ENCODE results near the gene PRLR.

PRLR gene

DNA sequence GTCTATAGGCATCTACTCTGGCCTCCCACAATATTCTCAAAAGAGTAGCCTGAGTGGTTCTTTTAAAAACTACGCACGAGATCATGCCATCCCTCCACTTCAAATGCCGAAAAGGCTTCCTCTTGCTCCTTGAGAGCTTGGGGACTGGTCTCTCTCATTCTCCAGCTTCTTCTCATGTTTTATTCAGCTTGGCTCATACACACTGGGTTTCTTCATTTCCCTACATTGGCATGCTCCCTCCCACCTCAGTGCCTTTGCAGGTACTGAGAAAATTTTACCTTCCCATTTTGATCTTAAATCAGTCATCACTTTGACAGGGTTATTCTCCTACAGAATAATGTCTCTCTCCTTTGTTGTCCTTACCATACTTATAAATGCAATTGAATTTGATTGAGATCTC lies 20.4 kb downstream of the PRLR start:
- H3K9ac ChIP-seq (ENCODE audit: insufficient read length): no peak overlapping the region
- no peak overlapping the region for H3K27ac ChIP-seq
- no peak for DNase-seq (ENCODE audit: low read depth, low spot score)
- H3K9me3 ChIP-seq (ENCODE audit: low read depth, low read length): no peaks in the 10 kb centered on the region
- TF ChIP-seq EZH2 (IDR thresholded peaks at IDR 0.05) (no peak), FOXP2 (optimal IDR thresholded peaks at IDR 0.05; ENCODE audit: control extremely low read depth, extremely low read length, insufficient read depth) (no peak), POLR2AphosphoS5 (IDR thresholded peaks at IDR 0.05; ENCODE audit: borderline replicate concordance, low read depth, low read length) (no peak)
- H3K36me3 ChIP-seq (ENCODE audit: insufficient read depth, low read length): no peaks in the 10 kb centered on the region
- no peak overlapping the region for H3K4me3 ChIP-seq

DNA sequence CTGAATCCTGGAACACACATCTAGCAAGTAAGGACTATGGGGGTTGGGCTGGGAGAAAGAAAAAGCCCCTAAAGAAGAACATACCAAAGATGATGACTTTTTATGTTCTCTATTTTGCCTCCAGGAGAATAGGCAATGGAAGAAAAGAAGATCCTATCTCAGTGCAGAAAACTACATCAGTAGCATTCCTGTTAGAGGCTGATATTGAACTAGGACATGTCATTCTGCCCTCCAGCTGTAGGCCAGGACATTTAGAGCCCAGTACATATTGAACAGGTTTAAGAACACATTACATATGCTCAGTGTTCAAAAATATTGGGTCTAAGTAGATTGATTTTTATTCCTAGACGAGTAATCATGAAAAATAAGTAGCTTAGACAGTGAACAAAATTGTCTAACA lies 24.7 kb downstream of the PRLR start:
- Histone ChIP-seq H3K9ac (ENCODE audit: insufficient read length) (no peak overlapping the region), H3K4me3 (no peak overlapping the region), H3K36me3 (ENCODE audit: insufficient read depth, low read length) (no peaks in the 10 kb centered on the region), H3K27ac (no peak overlapping the region), H3K9me3 (ENCODE audit: low read depth, low read length) (no peaks in the 10 kb centered on the region)
- no peak for DNase-seq (ENCODE audit: low read depth, low spot score)
- TF ChIP-seq POLR2AphosphoS5 (IDR thresholded peaks at IDR 0.05; ENCODE audit: borderline replicate concordance, low read depth, low read length) (no peak), EZH2 (IDR thresholded peaks at IDR 0.05) (no peak), FOXP2 (optimal IDR thresholded peaks at IDR 0.05; ENCODE audit: control extremely low read depth, extremely low read length, insufficient read depth) (no peak)

DNA sequence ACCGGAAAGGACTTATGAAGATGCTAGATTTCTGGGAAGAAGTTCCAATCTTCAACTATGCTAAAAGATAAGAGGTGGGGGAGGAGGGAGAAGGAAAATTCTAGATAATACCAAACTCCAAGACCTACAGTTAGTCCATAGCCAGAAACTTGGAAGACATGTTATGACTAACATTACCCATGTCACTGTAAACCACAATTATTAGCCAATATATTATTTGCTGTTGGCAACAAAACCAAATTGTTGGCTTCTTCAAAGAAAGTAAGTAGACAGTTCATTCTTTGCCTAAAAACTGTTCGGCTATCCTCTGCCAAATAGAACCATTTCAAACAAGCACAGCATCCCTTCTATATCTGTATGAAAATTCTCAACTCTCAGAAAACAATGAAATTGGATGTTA lies 25.1 kb downstream of the PRLR start:
- Histone ChIP-seq H3K36me3 (ENCODE audit: insufficient read depth, low read length) (no peaks in the 10 kb centered on the region), H3K4me3 (no peak overlapping the region), H3K27ac (no peak overlapping the region), H3K9me3 (ENCODE audit: low read depth, low read length) (no peaks in the 10 kb centered on the region), H3K9ac (ENCODE audit: insufficient read length) (no peak overlapping the region)
- TF ChIP-seq EZH2 (IDR thresholded peaks at IDR 0.05) (no peak), FOXP2 (optimal IDR thresholded peaks at IDR 0.05; ENCODE audit: control extremely low read depth, extremely low read length, insufficient read depth) (no peak), POLR2AphosphoS5 (IDR thresholded peaks at IDR 0.05; ENCODE audit: borderline replicate concordance, low read depth, low read length) (no peak)
- DNase-seq (ENCODE audit: low read depth, low spot score): no peak

GRCh38 chr5:35203403-35203802 lies 26.9 kb downstream of the PRLR start:
- TF ChIP-seq FOXP2 (optimal IDR thresholded peaks at IDR 0.05; ENCODE audit: control extremely low read depth, extremely low read length, insufficient read depth) (no peak), EZH2 (IDR thresholded peaks at IDR 0.05) (no peak), POLR2AphosphoS5 (IDR thresholded peaks at IDR 0.05; ENCODE audit: borderline replicate concordance, low read depth, low read length) (no peak)
- no peak overlapping the region for H3K4me3 ChIP-seq
- DNase-seq (ENCODE audit: low read depth, low spot score): no peak
- no peaks in the 10 kb centered on the region for H3K9me3 ChIP-seq (ENCODE audit: low read depth, low read length)
- H3K9ac ChIP-seq (ENCODE audit: insufficient read length): no peak overlapping the region
- no peaks in the 10 kb centered on the region for H3K36me3 ChIP-seq (ENCODE audit: insufficient read depth, low read length)
- no peak overlapping the region for H3K27ac ChIP-seq

DNA sequence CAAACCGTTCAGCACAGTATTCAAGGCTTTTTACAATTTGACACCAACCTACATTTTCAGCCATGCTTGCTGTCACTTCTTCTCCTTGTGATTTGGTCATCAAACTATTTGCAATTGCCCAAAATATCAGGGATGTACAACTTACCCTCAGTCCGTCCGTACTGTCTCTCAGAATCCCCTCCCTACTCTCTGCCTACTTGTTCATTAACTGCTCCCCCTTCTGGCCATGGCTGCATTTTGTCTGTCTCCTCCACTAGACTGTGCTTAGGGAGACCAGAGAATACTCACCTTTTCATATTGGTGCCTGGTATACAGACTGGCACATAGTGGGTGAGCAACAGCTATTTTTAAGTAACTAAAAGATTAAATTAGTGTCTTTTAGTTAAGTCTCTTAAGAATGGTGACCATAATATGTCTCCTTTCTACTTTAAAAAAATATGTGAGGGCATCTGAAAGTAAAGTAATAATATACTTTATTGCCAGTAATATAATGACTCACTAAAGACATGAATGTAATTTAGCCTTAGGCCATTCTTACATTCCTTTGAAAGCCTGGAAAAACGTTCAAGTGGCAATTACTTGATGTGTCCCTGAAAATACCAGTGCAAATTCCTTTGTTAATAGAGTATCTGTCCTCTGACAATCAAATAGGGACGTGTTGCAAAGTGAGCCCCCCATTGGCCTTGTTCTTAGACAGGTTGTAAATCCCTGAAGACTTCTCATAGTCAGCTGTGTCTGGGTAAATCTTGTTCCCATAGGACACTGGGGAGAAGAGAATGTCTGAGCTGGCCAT lies 27.8 kb downstream of the PRLR start:
- no peaks in the 10 kb centered on the region for H3K36me3 ChIP-seq (ENCODE audit: insufficient read depth, low read length)
- H3K9me3 ChIP-seq (ENCODE audit: low read depth, low read length): no peaks in the 10 kb centered on the region
- DNase-seq (ENCODE audit: low read depth, low spot score): peak; percentile 12
- H3K4me3 ChIP-seq: no peak overlapping the region
- H3K9ac ChIP-seq (ENCODE audit: insufficient read length): no peak overlapping the region
- TF ChIP-seq FOXP2 (optimal IDR thresholded peaks at IDR 0.05; ENCODE audit: control extremely low read depth, extremely low read length, insufficient read depth): no peak
- TF ChIP-seq POLR2AphosphoS5 (IDR thresholded peaks at IDR 0.05; ENCODE audit: borderline replicate concordance, low read depth, low read length): no peak
- TF ChIP-seq EZH2 (IDR thresholded peaks at IDR 0.05): no peak
- no peak overlapping the region for H3K27ac ChIP-seq

GRCh38 chr5:35201291-35201690 lies 29.0 kb downstream of the PRLR start:
- TF ChIP-seq FOXP2 (optimal IDR thresholded peaks at IDR 0.05; ENCODE audit: control extremely low read depth, extremely low read length, insufficient read depth): no peak
- TF ChIP-seq POLR2AphosphoS5 (IDR thresholded peaks at IDR 0.05; ENCODE audit: borderline replicate concordance, low read depth, low read length): no peak
- no peak for TF ChIP-seq EZH2 (IDR thresholded peaks at IDR 0.05)
- Histone ChIP-seq H3K36me3 (ENCODE audit: insufficient read depth, low read length) (no peaks in the 10 kb centered on the region), H3K27ac (no peak overlapping the region), H3K4me3 (no peak overlapping the region), H3K9ac (ENCODE audit: insufficient read length) (no peak overlapping the region), H3K9me3 (ENCODE audit: low read depth, low read length) (no peaks in the 10 kb centered on the region)
- no peak for DNase-seq (ENCODE audit: low read depth, low spot score)

GRCh38 chr5:35199886-35200285 lies 30.4 kb downstream of the PRLR start:
- no peak overlapping the region for H3K4me3 ChIP-seq
- H3K36me3 ChIP-seq (ENCODE audit: insufficient read depth, low read length): no peaks in the 10 kb centered on the region
- H3K9me3 ChIP-seq (ENCODE audit: low read depth, low read length): no peaks in the 10 kb centered on the region
- no peak for DNase-seq (ENCODE audit: low read depth, low spot score)
- no peak overlapping the region for H3K27ac ChIP-seq
- no peak overlapping the region for H3K9ac ChIP-seq (ENCODE audit: insufficient read length)
- TF ChIP-seq EZH2 (IDR thresholded peaks at IDR 0.05): no peak
- TF ChIP-seq POLR2AphosphoS5 (IDR thresholded peaks at IDR 0.05; ENCODE audit: borderline replicate concordance, low read depth, low read length): no peak
- no peak for TF ChIP-seq FOXP2 (optimal IDR thresholded peaks at IDR 0.05; ENCODE audit: control extremely low read depth, extremely low read length, insufficient read depth)

DNA sequence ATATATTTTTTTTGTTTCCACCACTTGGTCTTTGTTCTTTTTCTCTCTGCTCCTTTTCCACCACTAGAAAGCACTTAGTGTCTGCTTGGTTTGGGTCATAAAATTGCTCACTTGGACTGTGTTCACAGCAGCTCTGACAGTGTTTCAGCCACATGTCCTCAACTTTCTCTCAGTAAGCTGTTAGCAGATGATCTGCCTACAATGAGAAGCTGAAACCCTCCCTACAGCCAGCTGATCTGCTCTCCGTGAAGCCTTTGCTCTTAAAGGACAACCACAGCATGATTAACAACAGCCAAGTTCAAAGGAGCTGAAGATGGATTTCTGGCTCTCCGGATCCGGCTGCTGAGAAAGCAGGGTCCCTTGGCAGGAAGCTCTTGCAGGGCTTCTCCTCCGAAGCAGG lies 31.6 kb downstream of the PRLR start:
- no peaks in the 10 kb centered on the region for H3K9me3 ChIP-seq (ENCODE audit: low read depth, low read length)
- TF ChIP-seq EZH2 (IDR thresholded peaks at IDR 0.05): no peak
- TF ChIP-seq FOXP2 (optimal IDR thresholded peaks at IDR 0.05; ENCODE audit: control extremely low read depth, extremely low read length, insufficient read depth): no peak
- TF ChIP-seq POLR2AphosphoS5 (IDR thresholded peaks at IDR 0.05; ENCODE audit: borderline replicate concordance, low read depth, low read length): no peak
- H3K36me3 ChIP-seq (ENCODE audit: insufficient read depth, low read length): no peaks in the 10 kb centered on the region
- H3K9ac ChIP-seq (ENCODE audit: insufficient read length): no peak overlapping the region
- H3K27ac ChIP-seq: no peak overlapping the region
- H3K4me3 ChIP-seq: no peak overlapping the region
- no peak for DNase-seq (ENCODE audit: low read depth, low spot score)

GRCh38 chr5:35198075-35198474 lies 32.2 kb downstream of the PRLR start:
- no peak for DNase-seq (ENCODE audit: low read depth, low spot score)
- no peak overlapping the region for H3K9ac ChIP-seq (ENCODE audit: insufficient read length)
- H3K27ac ChIP-seq: no peak overlapping the region
- no peaks in the 10 kb centered on the region for H3K36me3 ChIP-seq (ENCODE audit: insufficient read depth, low read length)
- H3K4me3 ChIP-seq: no peak overlapping the region
- no peaks in the 10 kb centered on the region for H3K9me3 ChIP-seq (ENCODE audit: low read depth, low read length)
- no peak for TF ChIP-seq POLR2AphosphoS5 (IDR thresholded peaks at IDR 0.05; ENCODE audit: borderline replicate concordance, low read depth, low read length)
- no peak for TF ChIP-seq FOXP2 (optimal IDR thresholded peaks at IDR 0.05; ENCODE audit: control extremely low read depth, extremely low read length, insufficient read depth)
- TF ChIP-seq EZH2 (IDR thresholded peaks at IDR 0.05): no peak

All from SK-N-MC (cell line).